Measurements from ENCODE around the gene P2RX5.

DNA sequence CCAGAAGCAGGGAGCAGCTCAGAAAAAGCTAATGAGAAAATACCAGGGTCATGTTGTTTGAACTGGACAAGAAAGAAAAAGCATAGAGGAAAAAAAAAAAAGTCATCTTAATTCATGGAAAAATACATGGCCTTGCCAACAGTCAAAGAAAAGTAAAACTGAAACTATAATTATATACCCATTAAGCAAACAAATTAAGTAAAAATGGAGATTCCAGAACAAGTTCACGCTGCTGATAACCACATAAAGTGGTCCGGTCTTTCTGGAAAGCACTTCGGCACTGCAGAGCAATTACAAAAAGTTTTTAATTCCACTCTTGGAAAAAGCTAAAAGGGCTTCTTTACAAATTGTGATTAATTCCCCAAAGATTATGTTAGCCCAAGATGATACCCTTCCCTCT, 12.4 kb upstream of the P2RX5 start:
- TF ChIP-seq POLR2AphosphoS5 (IDR thresholded peaks at IDR 0.05; ENCODE audit: borderline replicate concordance, low read depth, low read length) = no peak
- TF ChIP-seq EZH2 (IDR thresholded peaks at IDR 0.05) = no peak
